Measurements from ENCODE around the gene CXCR3. TPM values are rescaled to one million over a fixed set of nuclear protein-coding genes. Genes with fewer than 3 reads are reported as not detected.

CXCR3 gene
- total RNA-seq, 2 experiments from 2014 or later = 19.5 to 22.0 TPM

- no peak overlapping the region for H3K27ac ChIP-seq (ENCODE audit: low read depth in 1 of 2, low read length in 2 of 2)
- CTCF ChIA-PET = interaction anchor here (2.9 kb wide), 1 partner anchor 14 kb away, joined by 11 read pairs; no protein-coding TSS in a partner anchor
Measured at GRCh38 chrX:71637253-71637618, 18.9 kb upstream of the CXCR3 start.

DNA sequence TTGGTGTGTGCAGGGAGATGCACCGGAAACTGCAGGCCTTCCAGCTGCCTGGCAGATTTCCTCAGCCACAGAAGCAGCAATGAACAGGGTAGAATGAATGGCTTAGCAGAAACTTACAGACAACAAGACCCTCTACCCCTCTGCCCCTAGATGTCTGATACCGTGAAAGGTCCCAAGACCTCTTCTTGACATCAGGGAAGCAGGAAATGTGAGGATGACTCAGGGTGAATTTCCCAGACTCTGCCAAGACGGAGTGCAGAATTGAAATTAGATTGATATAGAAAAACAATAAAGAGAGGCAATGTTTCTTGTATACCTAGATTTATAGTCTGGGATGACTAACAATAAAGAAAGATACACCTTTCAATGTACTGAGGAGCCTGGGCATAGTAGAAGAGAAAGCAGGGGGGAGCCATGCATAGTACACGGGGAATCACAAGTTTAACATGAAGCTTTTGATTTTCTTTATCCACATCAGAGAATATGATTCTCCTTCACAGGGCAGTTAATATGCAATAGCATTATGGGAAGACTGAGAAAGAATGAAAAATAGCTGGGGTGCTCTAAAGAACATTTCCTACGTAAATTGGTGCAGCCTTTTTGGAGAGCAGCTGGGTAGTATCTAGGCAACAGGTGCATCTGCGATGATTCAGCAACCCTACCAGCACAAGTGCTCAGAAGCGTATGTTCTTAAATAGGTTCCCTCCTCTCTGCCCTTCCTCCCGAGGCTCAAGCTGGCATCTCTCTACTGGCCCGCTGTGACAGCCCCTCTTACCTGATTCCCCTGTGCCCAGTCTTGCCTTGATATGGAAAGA is 18.3 kb upstream of the CXCR3 start:
- H3K9me3 Mint-ChIP-seq = no peaks in the 10 kb centered on the region
- peak overlapping the region; percentile 58 for H3K27ac Mint-ChIP-seq
- Histone ChIP-seq H3K4me3 (ENCODE audit: low read length) (no peak overlapping the region), H3K27ac (ENCODE audit: low read depth in 1 of 2, low read length in 2 of 2) (no peak overlapping the region), H3K27me3 (ENCODE audit: control insufficient read depth in 1 of 2, insufficient read depth in 2 of 2, low read length in 2 of 2) (no peaks in the 10 kb centered on the region), H3K9me3 (ENCODE audit: control insufficient read depth in 1 of 2, insufficient read depth in 1 of 2, low read length in 2 of 2) (no peaks in the 10 kb centered on the region), H3K36me3 (ENCODE audit: insufficient read depth, low read length) (no peaks in the 10 kb centered on the region), H3K4me1 (ENCODE audit: insufficient read depth, low read length) (peaks cover 40% of the 10 kb centered on the region)
- H3K36me3 Mint-ChIP-seq (ENCODE audit: low read depth) = no peaks in the 10 kb centered on the region
- no peaks in the 10 kb centered on the region for H3K27me3 Mint-ChIP-seq
- peaks cover 17% of the 10 kb centered on the region for H3K4me1 Mint-ChIP-seq (ENCODE audit: low read depth)
- intact Hi-C loops (cut with DNase I, micrococcal nuclease) = no loop called here
- ATAC-seq (ENCODE audit: poor library complexity) = peak; percentile 68
- H3K4me3 Mint-ChIP-seq = peak overlapping the region; percentile 17
- POLR2A ChIA-PET = interaction anchor here (0.5 to 2.0 kb wide), 3 partner anchors 11 to 397 kb away, joined by 4 to 8 read pairs (median 4); no protein-coding TSS in a partner anchor
- no peak for TF ChIP-seq CTCF (IDR thresholded peaks at IDR 0.05)
- CTCF ChIA-PET = interaction anchor here (2.9 kb wide), 1 partner anchor 14 kb away, joined by 11 read pairs; no protein-coding TSS in a partner anchor
- peak in 3 of 14 experiments; percentile 50 to 61 (median 54) for DNase-seq

More at GRCh38 chrX:71637253-71637618, 18.9 kb upstream of the CXCR3 start:
- H3K4me3 ChIP-seq (ENCODE audit: low read length) = no peak overlapping the region
- DNase-seq = peak in 1 of 14 experiments; percentile 11
- peak overlapping the region; percentile 58 for H3K27ac Mint-ChIP-seq
- no peaks in the 10 kb centered on the region for H3K27me3 ChIP-seq (ENCODE audit: control insufficient read depth in 1 of 2, insufficient read depth in 2 of 2, low read length in 2 of 2)
- H3K36me3 Mint-ChIP-seq (ENCODE audit: low read depth) = no peaks in the 10 kb centered on the region
- TF ChIP-seq CTCF (IDR thresholded peaks at IDR 0.05) = no peak
- no peaks in the 10 kb centered on the region for H3K9me3 Mint-ChIP-seq
- no peaks in the 10 kb centered on the region for H3K9me3 ChIP-seq (ENCODE audit: control insufficient read depth in 1 of 2, insufficient read depth in 1 of 2, low read length in 2 of 2)
- H3K36me3 ChIP-seq (ENCODE audit: insufficient read depth, low read length) = no peaks in the 10 kb centered on the region
- peak; percentile 25 for ATAC-seq (ENCODE audit: poor library complexity)
- peaks cover 40% of the 10 kb centered on the region for H3K4me1 ChIP-seq (ENCODE audit: insufficient read depth, low read length)
- no peak overlapping the region for H3K4me3 Mint-ChIP-seq
- peaks cover 17% of the 10 kb centered on the region for H3K4me1 Mint-ChIP-seq (ENCODE audit: low read depth)
- POLR2A ChIA-PET = interaction anchor here (2.0 kb wide), 1 partner anchor 15 kb away, joined by 8 read pairs; no protein-coding TSS in a partner anchor
- intact Hi-C loops (cut with DNase I, micrococcal nuclease) = no loop called here
- H3K27me3 Mint-ChIP-seq = no peaks in the 10 kb centered on the region

GRCh38 chrX:71634366-71634765 is 16.1 kb upstream of the CXCR3 start:
- H3K4me1 Mint-ChIP-seq (ENCODE audit: low read depth) = peaks cover 12% of the 10 kb centered on the region
- Histone ChIP-seq H3K4me3 (ENCODE audit: low read length) (no peak overlapping the region), H3K4me1 (ENCODE audit: insufficient read depth, low read length) (peaks cover 34% of the 10 kb centered on the region), H3K36me3 (ENCODE audit: insufficient read depth, low read length) (no peaks in the 10 kb centered on the region), H3K27ac (ENCODE audit: low read depth in 1 of 2, low read length in 2 of 2) (no peak overlapping the region), H3K9me3 (ENCODE audit: control insufficient read depth in 1 of 2, insufficient read depth in 1 of 2, low read length in 2 of 2) (no peaks in the 10 kb centered on the region), H3K27me3 (ENCODE audit: control insufficient read depth in 1 of 2, insufficient read depth in 2 of 2, low read length in 2 of 2) (no peaks in the 10 kb centered on the region)
- DNase-seq = no peak
- no peaks in the 10 kb centered on the region for H3K9me3 Mint-ChIP-seq
- POLR2A ChIA-PET = no interaction called here
- ATAC-seq (ENCODE audit: poor library complexity) = no peak
- CTCF ChIA-PET = no interaction called here
- no peak for TF ChIP-seq CTCF (IDR thresholded peaks at IDR 0.05)
- no peaks in the 10 kb centered on the region for H3K27me3 Mint-ChIP-seq
- no peak overlapping the region for H3K4me3 Mint-ChIP-seq
- no peak overlapping the region for H3K27ac Mint-ChIP-seq
- intact Hi-C loops (cut with DNase I, micrococcal nuclease) = no loop called here
- H3K36me3 Mint-ChIP-seq (ENCODE audit: low read depth) = no peaks in the 10 kb centered on the region
